Activated T-helper 1 cell treated with anti-CD3 and anti-CD28 coated beads, Interleukin-12 subunit alpha, Interleukin-12 subunit beta, Interleukin-2, Interleukin-4 antibody, amounts not matched to agents 30 ng/mL and 10 ng/mL and 1 ng/mL, durations not matched to agents 14 hours and 24 hours and 36 hours (primary cell): Measurements from ENCODE around the gene EDAR. TPM values are rescaled to one million over a fixed set of nuclear protein-coding genes. Genes with fewer than 3 reads are reported as not detected.

Experiments
- DNase-seq: peaks from one replicate; pipeline ENCODE4 v3.0.0; 2021; ENCODE audit warnings: low spot score
- H3K27ac Mint-ChIP-seq: one replicate; pipeline ENCODE4 v1.8.0; 2021; ENCODE audit warnings: mild to moderate bottlenecking, mixed read lengths
- H3K27me3 Mint-ChIP-seq: one replicate; pipeline ENCODE4 v1.8.0; 2022; ENCODE audit warnings: mild to moderate bottlenecking, moderate library complexity, mixed read lengths; ENCODE audit not compliant: insufficient read depth
- H3K36me3 Mint-ChIP-seq: one replicate; pipeline ENCODE4 v1.8.0; 2021; ENCODE audit warnings: low read depth, mixed read lengths
- H3K4me1 Mint-ChIP-seq: one replicate; pipeline ENCODE4 v1.8.0; 2021; ENCODE audit warnings: low read depth, mixed read lengths
- H3K4me3 Mint-ChIP-seq: one replicate; pipeline ENCODE4 v1.8.0; 2021; ENCODE audit warnings: mild to moderate bottlenecking, moderate library complexity, mixed read lengths
- H3K9me3 Mint-ChIP-seq: one replicate; pipeline ENCODE4 v1.8.0; 2021; ENCODE audit warnings: mixed read lengths
- intact Hi-C: fragments of 100-400 bp; cut with micrococcal nuclease; formaldehyde crosslinking; loops from one replicate; pipeline ENCODE4 v1.15.1; 2024
- total RNA-seq: library from RNA; stranded (reverse); gene quantifications from 2 replicates; pipeline ENCODE4 v1.2.3, GENCODE V29; 2022

The EDAR gene
- total RNA-seq, 1 donor from 2014 or later = 2.3 TPM

DNA sequence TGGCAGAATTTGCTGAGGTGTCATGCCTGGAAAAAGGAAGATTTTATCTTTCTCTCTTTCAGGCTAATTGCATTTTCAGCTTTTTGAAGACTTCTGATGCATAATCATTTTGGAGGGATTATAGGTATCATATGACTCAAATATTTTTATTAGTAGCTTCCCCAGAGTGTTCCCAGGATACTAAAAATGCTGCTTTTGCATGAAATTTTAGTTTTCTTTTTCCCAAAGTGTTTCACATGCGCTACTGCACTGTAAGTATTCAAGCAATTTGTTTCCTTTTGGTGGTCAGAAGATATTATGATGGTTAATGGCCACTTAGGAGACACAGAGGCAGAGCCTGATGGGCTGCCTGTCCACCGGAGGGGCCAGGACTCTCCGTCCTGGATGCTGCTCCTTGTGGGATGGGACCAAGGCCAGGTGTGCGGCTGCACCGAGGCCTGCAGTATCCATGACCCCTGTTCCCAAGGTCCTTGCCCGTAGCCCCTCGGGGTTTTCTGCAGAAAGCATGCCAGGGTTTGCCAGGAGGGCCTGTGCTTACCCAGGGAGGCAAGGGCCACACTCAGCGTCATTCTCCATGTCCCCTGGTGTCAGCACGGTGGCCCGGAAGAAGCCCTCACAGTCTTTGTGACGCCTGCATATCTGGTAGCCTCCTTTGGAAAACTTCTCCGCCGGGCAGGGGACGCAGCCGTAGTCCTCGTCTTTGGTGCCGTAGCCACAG is 60.2 kb downstream of the EDAR start:
- H3K4me3 Mint-ChIP-seq = no peak overlapping the region
- intact Hi-C loops = loop anchor here (1.0 kb wide), 2 partner anchors 60 to 581 kb away; partner anchors contain the start of gene EDAR
- no peaks in the 10 kb centered on the region for H3K27me3 Mint-ChIP-seq
- no peaks in the 10 kb centered on the region for H3K4me1 Mint-ChIP-seq
- H3K27ac Mint-ChIP-seq = no peak overlapping the region
- no peak for DNase-seq
- H3K36me3 Mint-ChIP-seq = no peaks in the 10 kb centered on the region
- H3K9me3 Mint-ChIP-seq = no peaks in the 10 kb centered on the region

DNA sequence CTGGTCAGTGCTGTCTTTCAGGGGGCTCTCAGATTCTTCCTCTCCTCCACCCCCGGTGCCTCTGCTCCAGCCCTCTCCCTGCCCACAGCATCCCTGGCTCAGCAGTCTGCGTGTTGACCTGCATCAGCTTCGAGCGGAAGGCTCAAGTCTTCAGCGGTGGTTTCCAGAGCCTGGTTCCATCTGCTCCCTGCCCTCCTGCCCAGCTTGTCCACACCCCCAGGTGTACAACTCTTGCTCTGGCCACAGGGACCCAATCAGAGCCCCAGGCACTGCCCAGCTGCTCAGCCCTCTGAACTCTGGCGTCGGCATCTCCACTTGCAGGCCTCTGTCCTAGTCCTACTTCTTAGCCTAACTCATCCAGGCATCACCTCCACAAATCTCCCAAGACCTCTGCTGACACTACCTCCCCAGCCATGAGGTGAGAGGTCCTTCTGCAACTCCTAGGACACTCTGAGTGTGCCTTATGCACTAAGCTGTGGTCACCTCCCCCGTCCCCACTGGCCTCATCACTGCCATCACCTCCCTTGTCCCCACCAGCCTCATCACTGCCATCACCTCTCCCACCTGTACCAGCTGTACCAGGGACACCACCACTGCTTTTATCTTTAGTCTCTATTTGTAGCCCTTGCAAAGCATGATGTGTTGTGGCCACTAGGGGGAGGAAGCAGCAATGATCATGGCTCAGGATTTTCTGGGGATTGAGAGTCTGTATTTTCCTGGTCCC is 60.9 kb downstream of the EDAR start:
- intact Hi-C loops = loop anchor here (1.0 kb wide), 2 partner anchors 61 to 582 kb away; partner anchors contain the start of gene EDAR
- no peaks in the 10 kb centered on the region for H3K9me3 Mint-ChIP-seq
- no peaks in the 10 kb centered on the region for H3K36me3 Mint-ChIP-seq
- DNase-seq = no peak
- H3K4me1 Mint-ChIP-seq = no peaks in the 10 kb centered on the region
- no peak overlapping the region for H3K4me3 Mint-ChIP-seq
- no peaks in the 10 kb centered on the region for H3K27me3 Mint-ChIP-seq
- no peak overlapping the region for H3K27ac Mint-ChIP-seq

DNA sequence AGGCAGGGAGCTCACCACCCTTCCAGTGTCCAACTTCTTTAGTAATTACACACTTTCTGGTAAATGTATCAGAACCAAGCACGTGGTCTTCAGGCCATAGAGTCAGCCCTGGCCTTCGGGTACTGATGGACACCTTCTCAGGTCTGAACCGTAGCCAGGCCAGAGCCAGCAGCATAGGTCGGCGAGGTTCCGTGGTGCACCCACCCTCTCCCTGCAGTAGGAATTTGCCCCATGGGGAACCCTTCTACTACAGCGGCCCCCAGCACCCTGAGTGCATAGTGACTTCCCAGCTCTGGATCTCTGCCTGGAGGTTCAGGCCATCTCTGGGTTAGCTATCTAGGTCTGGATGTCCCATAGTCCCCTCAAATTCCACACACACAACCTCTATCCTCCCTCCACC is 61.6 kb downstream of the EDAR start:
- no peaks in the 10 kb centered on the region for H3K27me3 Mint-ChIP-seq
- H3K4me1 Mint-ChIP-seq = no peaks in the 10 kb centered on the region
- H3K4me3 Mint-ChIP-seq = no peak overlapping the region
- no peaks in the 10 kb centered on the region for H3K36me3 Mint-ChIP-seq
- H3K27ac Mint-ChIP-seq = no peak overlapping the region
- H3K9me3 Mint-ChIP-seq = no peaks in the 10 kb centered on the region
- intact Hi-C loops = no loop called here
- DNase-seq = no peak

DNA sequence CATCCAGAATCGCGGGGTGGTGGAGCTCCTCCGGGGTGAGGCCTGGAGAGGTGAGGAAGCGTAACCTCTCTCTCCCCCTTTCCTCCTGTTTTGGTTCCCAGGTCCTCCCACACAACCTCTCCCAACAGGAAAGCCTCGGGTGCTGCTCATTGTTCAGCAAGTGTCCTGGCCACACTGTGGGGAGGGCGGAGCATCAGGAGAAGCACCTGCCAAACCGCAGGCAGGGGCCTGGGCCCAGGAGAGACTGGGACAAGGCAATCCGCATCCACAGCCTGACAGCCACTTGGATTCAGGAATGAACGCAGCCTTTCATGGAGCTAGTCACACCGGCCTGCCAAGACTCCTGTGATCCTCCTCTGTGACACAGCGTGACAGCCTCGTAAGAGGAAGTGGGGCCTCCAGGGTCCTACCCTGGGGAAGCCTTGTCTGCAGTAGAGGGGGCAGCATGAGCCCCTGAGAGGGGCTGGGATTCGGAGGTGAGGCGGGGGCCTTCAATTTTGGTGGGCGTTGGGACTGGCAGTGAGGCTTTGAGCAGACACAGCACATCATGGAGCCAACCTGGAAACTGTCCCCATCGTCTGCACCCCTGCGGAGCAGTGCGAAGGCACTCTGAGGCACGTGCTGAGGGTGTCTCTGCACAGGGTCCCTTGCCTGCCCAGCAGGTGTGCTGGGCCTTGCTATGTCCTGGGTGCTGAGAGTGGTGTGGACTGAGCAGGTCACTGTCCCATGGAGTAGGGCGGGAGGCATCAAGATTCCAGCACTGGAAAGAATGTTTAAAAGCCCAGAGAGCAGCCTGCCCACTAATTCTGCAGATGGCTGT is 62.2 kb downstream of the EDAR start:
- no peak for DNase-seq
- no peak overlapping the region for H3K4me3 Mint-ChIP-seq
- H3K36me3 Mint-ChIP-seq = no peaks in the 10 kb centered on the region
- H3K27ac Mint-ChIP-seq = no peak overlapping the region
- H3K4me1 Mint-ChIP-seq = no peaks in the 10 kb centered on the region
- no peaks in the 10 kb centered on the region for H3K9me3 Mint-ChIP-seq
- intact Hi-C loops = no loop called here
- no peaks in the 10 kb centered on the region for H3K27me3 Mint-ChIP-seq

DNA sequence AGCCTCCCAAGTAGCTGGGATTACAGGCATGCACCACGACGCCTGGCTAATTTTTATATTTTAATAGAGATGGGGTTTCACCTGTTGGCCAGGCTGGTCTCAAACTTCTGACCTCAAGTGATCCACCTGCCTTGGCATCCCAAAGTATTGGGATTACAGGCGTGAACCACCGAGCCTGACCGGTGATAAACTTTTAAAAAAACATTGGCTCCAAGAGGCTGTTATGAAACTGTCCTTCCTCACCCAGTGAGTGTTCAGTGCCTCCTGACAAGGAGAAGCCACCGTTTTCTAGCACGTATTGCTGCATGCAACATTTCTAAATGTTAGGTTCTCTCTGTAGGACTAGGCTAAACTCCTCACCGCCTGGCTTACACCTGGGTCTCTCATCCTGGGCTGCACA is 63.3 kb downstream of the EDAR start:
- H3K4me1 Mint-ChIP-seq = no peaks in the 10 kb centered on the region
- H3K9me3 Mint-ChIP-seq = no peaks in the 10 kb centered on the region
- DNase-seq = no peak
- H3K27me3 Mint-ChIP-seq = no peaks in the 10 kb centered on the region
- H3K4me3 Mint-ChIP-seq = no peak overlapping the region
- intact Hi-C loops = no loop called here
- H3K36me3 Mint-ChIP-seq = no peaks in the 10 kb centered on the region
- H3K27ac Mint-ChIP-seq = no peak overlapping the region

DNA sequence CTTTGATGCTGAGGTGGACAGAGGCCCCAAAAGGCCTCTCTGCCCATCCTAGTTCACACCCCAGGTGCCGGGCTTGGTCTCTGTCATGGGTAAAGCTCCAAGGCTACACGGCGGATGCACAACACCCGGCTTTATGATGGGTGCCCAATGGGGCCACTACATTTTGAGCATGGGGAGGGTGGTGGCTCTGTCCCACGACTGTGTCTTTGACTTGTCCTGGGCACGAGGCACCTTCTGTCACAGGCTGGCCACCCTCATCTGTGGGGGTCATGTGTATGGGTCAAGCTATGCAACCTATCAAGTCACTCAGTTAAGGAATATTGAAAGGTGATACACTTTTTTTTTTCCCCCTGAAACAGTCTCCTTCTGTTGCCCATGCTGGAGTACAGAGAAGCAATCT is 63.7 kb downstream of the EDAR start:
- no peaks in the 10 kb centered on the region for H3K27me3 Mint-ChIP-seq
- no peak for DNase-seq
- H3K4me1 Mint-ChIP-seq = no peaks in the 10 kb centered on the region
- intact Hi-C loops = no loop called here
- H3K4me3 Mint-ChIP-seq = no peak overlapping the region
- H3K27ac Mint-ChIP-seq = no peak overlapping the region
- H3K9me3 Mint-ChIP-seq = no peaks in the 10 kb centered on the region
- no peaks in the 10 kb centered on the region for H3K36me3 Mint-ChIP-seq

DNA sequence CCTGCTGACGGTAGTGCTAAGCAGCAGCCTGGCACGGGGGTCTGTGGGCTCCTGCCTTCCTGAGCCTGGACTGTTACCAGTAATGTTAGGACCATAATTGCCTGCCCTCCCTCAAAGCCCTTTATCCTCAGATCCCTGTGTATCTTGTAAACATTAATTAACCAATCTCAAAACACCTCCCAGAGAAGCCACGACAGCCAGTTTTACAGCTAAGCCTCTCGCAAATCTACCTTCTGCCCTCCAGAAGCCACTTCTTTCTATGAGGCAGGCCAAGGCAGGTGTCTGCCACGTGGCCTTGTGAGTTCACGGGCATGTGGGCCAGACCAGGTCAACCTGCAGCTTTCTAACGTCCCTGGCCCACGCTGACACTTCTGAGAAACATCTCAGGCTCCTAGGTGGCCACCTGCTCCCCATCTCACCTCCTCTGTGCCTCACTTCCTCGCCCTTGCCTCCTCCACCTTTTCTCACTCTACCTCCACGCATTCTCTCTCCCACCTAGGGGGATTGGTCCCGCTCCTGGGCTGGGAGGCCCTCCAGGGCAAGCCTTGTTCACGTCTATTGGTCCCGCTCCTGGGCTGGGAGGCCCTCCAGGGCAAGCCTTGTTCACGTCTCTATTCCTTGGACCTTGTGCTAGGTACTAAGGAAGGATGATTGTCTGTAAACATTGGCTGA is 64.3 kb downstream of the EDAR start:
- H3K36me3 Mint-ChIP-seq = no peaks in the 10 kb centered on the region
- H3K9me3 Mint-ChIP-seq = no peaks in the 10 kb centered on the region
- intact Hi-C loops = no loop called here
- no peaks in the 10 kb centered on the region for H3K4me1 Mint-ChIP-seq
- DNase-seq = no peak
- H3K4me3 Mint-ChIP-seq = no peak overlapping the region
- no peak overlapping the region for H3K27ac Mint-ChIP-seq
- H3K27me3 Mint-ChIP-seq = no peaks in the 10 kb centered on the region

DNA sequence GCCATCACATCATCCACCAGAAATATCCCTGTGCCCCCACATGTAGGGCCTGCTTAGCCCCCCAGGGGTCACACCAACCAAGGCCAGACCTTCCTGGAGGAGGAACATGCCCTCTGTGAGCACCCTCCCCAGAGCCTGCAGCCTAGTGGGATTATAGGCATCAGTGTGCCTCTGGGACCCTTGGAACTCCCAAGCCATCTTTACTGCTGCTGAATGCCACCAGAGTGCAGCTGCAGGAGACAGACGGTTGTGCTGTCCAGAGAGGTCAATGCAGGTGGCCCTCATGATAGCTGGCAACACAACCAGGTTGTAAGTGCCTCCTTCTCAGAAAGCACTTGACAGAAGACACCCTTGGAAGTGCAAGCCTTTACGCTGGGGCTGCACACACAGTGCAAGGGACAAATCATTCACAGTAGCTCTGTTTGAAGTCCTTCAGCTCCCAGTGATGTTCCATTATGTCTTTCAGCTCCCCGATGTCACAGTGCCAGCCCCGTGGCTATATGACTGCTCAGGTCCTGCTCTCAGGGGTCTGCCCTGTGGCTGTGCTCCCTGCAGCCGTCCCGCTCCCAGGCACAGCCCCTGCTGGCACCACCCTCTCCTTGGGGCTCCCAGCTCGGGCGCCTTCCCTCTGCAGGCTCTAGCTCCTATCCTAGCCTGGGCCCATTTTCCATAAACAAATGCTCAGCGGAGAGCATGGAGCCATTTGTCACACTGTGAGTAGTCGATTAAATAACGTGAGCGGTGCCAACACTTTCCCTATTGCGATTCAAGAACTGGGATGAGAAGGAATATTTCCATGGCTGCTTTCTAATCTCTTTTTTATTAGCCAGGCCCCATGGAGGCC is 65.1 kb downstream of the EDAR start:
- Mint-ChIP-seq H3K27me3 (no peaks in the 10 kb centered on the region), H3K36me3 (no peaks in the 10 kb centered on the region), H3K4me3 (no peak overlapping the region), H3K9me3 (no peaks in the 10 kb centered on the region), H3K4me1 (no peaks in the 10 kb centered on the region), H3K27ac (no peak overlapping the region)
- intact Hi-C loops = no loop called here
- no peak for DNase-seq

DNA sequence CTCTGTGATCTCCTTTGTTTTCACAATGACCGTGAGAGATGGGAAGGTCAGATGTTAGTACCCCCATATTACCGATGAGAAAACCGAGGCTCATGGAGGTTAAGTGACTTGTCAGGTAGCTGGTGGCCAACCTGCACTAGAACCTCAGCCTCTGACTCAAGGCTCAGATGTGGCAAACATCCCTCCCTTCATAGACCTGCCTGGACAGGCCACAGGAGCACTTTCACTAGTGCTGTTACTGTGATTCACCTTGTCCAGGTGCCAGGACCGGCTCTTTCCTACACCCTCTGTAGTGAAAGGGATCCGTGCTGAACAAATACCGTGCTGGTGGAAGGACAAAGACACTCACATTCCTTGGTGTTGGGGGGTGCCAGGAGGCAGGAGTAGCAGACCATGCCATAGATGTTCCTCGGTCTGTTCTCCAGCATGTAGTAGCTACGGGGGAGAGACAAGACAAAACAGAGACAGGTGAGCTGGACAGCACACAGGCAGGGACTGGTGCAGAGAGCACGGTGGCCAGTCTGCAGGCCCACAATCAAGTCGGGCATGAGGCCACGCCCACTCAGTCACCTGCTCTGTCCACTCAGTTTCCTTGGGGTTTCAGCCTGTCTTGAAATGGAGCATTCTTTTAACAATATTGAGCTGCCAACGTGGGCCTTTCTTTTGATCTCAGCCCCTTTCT is 65.9 kb downstream of the EDAR start:
- Mint-ChIP-seq H3K4me3 (no peak overlapping the region), H3K36me3 (no peaks in the 10 kb centered on the region), H3K27me3 (no peaks in the 10 kb centered on the region), H3K9me3 (no peaks in the 10 kb centered on the region), H3K4me1 (no peaks in the 10 kb centered on the region), H3K27ac (no peak overlapping the region)
- intact Hi-C loops = no loop called here
- DNase-seq = no peak

DNA sequence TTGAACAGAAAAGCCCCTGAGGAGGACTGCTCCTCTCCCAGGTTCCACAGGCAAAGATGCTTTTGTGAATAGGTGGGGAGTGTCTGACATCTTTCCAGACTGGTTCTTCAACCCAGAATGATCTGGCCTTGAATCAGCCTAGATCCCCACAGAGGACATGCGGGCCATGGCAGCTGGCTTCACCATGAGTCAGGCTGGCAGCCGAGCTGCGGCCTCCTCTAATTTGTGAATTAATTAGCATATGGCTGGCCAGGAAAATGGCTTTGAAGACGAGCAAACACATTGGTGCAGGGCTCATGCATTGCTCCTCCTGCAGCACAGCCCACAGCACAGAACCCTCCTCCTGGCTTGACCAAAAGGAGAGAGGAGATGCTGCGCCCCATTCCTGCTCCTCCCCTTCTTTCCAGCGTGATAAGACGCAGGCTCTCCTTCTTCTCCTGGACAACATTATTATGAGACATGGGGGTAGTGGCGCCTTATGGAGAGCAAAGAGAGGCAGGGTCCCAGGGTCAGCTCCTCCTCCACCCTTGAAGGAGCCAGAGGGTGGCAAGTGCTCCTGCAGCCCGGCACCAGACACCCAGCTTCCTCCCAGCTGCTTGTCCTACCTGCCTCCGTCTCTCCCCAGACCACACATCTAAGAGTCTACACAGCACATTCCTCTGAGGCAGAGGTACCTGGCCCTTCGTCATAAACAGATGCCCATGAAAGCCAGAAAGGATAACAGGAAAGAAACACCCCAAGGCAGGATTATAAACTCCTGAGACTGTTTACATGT is 66.7 kb downstream of the EDAR start:
- Mint-ChIP-seq H3K27me3 (no peaks in the 10 kb centered on the region), H3K4me1 (no peaks in the 10 kb centered on the region), H3K9me3 (no peaks in the 10 kb centered on the region), H3K36me3 (no peaks in the 10 kb centered on the region), H3K4me3 (no peak overlapping the region), H3K27ac (no peak overlapping the region)
- intact Hi-C loops = no loop called here
- no peak for DNase-seq
